HG03520 (cell line): ENCODE data around the gene DONSON.

ENCODE experiments used
- ATAC-seq: cut with Tn5 transposase; IDR thresholded peaks from one replicate; pipeline ENCODE4 v1.9.1; 2021; ENCODE audit warnings: mild to moderate bottlenecking, moderate library complexity; ENCODE audit not compliant: unreplicated experiment

The DONSON gene

DNA sequence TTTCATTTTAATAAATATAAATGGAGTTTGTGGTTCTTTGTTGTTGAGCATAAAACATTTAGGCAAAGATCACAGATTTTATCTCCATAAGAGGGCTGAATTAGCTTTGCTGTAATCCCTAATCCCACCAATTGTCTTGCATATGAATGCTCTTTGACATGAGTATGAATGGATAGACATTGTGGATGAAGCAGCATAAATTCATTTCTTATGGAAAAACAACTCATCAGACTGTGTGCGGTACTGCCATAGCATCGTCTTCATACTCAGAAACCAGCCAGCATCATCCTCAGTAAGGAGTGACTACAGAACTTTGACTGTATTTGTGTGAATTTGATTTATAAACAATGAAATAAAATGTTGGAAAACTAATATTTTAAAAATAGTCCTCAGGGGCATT is 26.1 kb downstream of the DONSON start:
- ATAC-seq: no peak

DNA sequence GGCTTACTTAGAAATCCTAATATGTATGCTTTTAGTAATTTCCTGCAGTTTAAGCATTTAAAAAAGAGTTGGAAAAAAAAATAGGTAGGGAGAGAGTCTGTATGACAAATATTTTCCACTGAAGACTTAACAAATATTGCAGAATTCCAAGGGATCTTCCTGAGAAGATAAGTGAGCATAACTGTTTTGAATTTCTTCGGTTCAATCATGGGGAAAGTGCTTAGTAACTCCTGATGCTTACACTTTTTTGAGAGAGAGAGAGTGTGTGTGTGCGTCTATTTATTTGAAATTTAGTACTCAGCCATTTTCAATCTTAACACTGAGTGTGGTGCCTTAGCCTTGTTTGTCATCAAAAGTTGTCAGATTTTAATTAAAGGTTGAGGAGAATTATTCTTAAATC is 27.1 kb downstream of the DONSON start:
- no peak for ATAC-seq

DNA sequence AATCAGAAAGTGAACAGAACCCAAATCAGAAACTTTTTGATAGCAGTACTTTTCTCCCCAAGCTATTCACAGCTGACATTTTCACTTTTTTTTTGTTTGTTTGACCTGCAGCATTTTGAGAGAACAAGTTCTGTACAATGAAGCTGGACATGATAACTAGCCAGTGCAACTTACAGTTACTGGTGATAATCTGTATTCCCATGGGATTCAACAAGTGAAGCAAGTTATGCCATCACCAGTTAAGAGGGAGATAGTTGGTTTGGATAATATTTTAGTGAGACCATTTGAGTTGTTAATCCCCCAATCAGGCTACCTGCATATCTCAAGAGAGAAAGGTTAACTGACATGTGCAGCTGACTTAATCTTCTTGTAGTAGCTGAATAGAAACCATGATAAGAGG is 27.5 kb downstream of the DONSON start:
- ATAC-seq: no peak

DNA sequence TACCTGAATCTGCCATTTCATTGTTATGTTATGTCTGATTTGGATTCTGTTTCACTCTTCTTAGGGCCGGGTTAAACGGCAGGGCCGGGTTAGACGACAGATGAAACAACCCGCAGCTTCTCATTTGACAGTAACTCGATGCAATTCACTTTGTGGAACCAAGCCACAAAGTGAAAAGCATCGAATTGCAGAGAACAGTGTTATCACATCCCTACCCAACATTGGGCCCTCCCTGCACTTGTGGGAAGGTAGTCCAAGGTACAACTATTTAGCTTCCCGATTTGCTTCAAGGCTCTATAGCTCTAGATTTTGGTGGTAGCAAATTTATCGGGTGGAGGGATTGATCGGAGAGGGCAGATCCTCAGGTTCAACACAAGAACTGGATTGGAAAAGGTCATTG is 28.7 kb downstream of the DONSON start:
- no peak for ATAC-seq

- ATAC-seq: no peak
Measured at GRCh38 chr21:33558777-33559421, 29.6 kb downstream of the DONSON start.

GRCh38 chr21:33557447-33557846 is 31.0 kb downstream of the DONSON start:
- no peak for ATAC-seq

GRCh38 chr21:33554982-33555344 is 33.5 kb downstream of the DONSON start:
- no peak for ATAC-seq

DNA sequence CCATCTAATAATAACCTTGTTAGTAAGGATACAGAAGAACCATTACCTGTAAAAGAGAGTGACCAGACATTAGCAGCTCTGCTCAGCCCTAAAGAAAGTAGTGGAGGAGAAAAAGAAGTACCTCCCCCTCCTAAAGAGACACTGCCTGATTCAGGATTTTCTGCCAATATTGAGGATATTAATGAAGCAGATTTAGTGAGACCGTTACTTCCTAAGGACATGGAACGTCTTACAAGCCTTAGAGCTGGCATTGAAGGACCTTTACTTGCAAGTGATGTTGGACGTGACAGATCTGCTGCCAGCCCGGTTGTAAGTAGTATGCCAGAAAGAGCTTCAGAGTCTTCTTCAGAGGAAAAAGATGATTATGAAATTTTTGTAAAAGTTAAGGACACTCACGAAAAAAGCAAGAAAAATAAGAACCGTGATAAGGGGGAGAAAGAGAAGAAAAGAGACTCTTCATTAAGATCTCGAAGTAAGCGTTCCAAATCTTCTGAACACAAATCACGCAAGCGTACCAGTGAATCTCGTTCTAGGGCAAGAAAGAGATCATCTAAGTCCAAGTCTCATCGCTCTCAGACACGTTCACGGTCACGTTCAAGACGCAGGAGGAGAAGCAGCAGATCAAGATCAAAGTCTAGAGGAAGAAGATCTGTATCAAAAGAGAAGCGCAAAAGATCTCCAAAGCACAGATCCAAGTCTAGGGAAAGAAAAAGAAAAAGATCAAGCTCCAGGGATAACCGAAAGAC is 34.1 kb downstream of the DONSON start:
- ATAC-seq: no peak

DNA sequence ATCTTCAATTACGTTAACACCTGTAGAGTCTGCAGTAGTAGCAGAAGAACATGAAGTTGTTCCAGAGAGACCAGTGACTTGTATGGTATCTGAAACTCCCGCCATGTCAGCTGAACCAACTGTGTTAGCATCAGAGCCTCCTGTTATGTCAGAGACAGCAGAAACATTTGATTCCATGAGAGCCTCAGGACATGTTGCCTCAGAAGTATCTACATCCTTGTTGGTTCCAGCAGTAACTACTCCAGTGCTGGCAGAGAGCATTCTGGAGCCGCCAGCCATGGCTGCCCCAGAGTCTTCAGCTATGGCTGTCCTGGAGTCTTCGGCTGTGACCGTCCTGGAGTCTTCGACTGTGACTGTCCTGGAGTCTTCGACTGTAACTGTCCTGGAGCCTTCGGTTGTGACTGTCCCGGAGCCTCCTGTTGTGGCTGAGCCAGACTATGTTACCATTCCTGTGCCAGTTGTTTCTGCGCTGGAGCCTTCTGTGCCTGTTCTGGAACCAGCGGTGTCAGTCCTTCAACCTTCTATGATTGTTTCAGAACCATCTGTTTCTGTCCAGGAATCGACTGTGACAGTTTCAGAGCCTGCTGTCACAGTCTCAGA is 35.4 kb downstream of the DONSON start:
- ATAC-seq: no peak

- ATAC-seq: no peak
Measured at GRCh38 chr21:33552093-33552998, 36.1 kb downstream of the DONSON start.

DNA sequence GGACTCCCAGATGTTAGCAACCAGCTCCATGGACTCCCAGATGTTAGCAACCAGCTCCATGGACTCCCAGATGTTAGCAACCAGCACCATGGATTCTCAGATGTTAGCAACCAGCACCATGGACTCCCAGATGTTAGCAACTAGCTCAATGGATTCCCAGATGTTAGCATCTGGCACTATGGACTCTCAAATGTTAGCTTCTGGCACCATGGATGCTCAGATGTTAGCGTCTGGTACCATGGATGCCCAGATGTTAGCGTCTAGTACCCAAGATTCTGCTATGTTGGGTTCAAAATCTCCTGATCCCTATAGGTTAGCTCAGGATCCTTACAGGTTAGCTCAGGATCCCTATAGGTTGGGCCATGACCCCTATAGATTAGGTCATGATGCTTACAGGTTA is 36.8 kb downstream of the DONSON start:
- ATAC-seq: no peak

DNA sequence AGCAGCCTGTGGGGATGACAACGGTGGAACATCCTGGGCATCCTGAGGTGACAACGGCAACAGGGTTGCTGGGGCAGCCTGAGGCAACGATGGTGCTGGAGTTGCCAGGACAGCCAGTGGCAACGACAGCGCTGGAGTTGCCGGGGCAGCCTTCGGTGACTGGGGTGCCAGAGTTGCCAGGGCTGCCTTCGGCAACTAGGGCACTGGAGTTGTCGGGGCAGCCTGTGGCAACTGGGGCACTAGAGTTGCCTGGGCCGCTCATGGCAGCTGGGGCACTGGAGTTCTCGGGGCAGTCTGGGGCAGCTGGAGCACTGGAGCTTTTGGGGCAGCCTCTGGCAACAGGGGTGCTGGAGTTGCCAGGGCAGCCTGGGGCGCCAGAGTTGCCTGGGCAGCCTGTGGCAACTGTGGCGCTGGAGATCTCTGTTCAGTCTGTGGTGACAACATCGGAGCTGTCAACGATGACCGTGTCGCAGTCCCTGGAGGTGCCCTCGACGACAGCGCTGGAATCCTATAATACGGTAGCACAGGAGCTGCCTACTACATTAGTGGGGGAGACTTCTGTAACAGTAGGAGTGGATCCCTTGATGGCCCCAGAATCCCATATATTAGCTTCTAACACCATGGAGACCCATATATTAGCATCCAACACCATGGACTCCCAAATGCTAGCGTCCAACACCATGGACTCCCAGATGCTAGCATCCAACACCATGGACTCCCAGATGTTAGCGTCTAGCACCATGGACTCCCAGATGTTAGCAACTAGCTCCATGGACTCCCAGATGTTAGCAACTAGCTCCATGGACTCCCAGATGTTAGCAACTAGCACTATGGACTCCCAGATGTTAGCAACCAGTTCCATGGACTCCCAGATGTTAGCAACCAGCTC is 37.5 kb downstream of the DONSON start:
- ATAC-seq: no peak

DNA sequence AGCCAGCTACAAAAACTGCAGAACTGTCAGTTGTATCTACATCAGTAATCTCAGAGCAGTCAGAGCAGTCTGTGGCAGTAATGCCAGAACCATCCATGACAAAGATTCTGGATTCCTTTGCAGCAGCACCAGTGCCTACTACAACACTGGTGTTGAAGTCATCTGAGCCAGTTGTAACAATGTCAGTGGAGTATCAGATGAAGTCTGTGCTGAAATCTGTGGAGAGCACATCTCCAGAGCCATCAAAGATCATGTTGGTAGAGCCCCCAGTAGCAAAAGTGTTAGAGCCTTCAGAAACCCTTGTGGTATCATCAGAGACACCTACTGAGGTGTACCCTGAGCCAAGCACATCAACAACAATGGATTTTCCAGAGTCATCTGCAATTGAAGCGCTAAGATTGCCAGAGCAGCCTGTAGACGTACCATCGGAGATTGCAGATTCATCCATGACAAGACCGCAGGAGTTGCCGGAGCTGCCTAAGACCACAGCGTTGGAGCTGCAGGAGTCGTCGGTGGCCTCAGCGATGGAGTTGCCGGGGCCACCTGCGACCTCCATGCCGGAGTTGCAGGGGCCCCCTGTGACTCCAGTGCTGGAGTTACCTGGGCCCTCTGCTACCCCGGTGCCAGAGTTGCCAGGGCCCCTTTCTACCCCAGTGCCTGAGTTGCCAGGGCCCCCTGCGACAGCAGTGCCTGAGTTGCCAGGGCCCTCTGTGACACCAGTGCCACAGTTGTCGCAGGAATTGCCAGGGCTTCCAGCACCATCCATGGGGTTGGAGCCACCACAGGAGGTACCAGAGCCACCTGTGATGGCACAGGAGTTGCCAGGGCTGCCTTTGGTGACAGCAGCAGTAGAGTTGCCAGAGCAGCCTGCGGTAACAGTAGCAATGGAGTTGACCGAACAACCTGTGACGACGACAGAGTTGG is 38.4 kb downstream of the DONSON start:
- no peak for ATAC-seq

GRCh38 chr21:33546086-33546485 is 42.4 kb downstream of the DONSON start:
- no peak for ATAC-seq

- ATAC-seq: no peak
Measured at GRCh38 chr21:33544451-33545195, 43.9 kb downstream of the DONSON start.

DNA sequence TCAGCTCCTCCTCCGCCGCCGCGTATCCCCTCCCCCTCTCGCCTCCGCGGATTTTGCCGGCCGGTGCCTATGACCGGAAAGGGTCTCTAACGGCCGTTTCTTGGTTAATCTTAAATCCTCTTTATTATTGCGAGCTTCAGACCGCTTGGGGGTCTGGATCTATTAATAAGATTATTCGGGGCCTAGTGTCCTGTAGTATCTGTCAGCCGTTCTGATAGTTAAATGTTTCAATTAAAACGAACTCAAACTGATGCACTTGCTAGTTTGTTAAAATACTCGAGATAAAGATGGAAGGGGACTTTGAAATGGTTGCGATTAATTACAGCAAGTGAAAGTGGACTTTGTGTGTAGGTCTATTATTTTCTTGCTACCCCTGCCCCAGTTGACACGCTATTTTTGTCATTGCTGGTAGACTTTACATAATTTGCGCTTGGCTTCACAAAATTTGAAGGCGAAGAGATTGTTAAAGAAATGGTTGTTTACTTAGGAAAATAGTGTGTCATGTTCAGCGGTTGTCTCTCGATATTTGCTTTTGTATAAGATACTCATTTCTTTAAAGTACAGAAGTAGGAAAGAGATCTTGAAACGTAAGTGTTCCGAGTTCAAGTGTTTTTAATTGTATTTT is 44.9 kb downstream of the DONSON start:
- ATAC-seq: no peak

- peak; percentile 94 for ATAC-seq
Measured at GRCh38 chr21:33542640-33543504, 45.6 kb downstream of the DONSON start, which contains the start of gene SON. Gene SON (plus strand): TSS chr21:33543038. CDS start chr21:33543093, 55 bp downstream.
